Esophagus squamous epithelium (tissue), 4 donors: ENCODE measurements around the gene ARHGEF12.

Experiments
- CTCF ChIP-seq, 6 experiments: fragments of 450-650 bp in 4 of 6; fragments of 200-600 bp in 2 of 6; sonication (generic) in 2 of 6; IDR thresholded peaks; one replicate each; pipeline ENCODE4 v1.5.1; 2016 to 2019; ENCODE audit warnings: antibody characterized with exemption in 6 of 6, mild to moderate bottlenecking in 4 of 6, moderate library complexity in 4 of 6
- POLR2A ChIP-seq, 4 donors: fragments of 450-650 bp; IDR thresholded peaks; one replicate each; pipeline ENCODE4 v1.6.1; 2017; ENCODE audit warnings: antibody characterized with exemption in 4 of 4, mild to moderate bottlenecking in 4 of 4, moderate library complexity in 3 of 4

GRCh38 chr11:120381401-120381800 lies 45.2 kb downstream of the ARHGEF12 start:
- no peak for TF ChIP-seq CTCF (IDR thresholded peaks at IDR 0.05)
- no peak for TF ChIP-seq POLR2A (IDR thresholded peaks at IDR 0.05)
